Measurements from ENCODE around the gene BBLN.
A peak's percentile ranks its signal among the peaks of the same experiment; 100 is the strongest.

The BBLN gene

DNA sequence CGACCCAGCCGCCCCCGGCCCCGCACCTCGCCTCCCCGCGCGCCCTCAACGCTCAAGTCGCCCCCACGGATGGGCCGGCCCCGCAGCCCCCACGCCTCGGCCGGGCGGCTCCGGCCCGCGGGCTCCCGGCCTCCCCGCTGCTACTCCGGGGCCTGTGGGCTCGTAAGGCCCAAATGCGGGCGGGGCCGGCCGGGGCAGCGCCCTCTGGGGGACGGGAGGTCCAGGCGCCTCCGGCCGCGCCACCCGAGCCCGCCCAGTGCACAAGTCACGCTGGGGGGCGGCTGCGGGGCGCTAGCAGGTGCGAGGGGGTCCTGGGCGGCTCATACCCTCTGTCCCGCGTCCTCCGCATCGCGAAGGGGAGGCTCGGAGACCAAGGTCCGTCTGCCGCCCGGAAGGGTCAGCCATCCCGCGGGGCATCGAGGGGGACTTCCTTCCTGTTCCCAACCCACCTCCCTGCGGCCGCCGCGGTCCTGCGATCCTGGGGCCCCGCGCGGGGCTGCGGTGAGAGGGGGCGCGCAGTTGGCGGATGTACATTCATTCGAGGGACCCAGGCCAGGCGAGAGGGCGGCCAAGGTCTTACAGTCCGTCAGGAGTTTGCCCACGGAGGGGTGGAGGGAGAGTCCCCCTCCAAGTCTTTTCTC, 31.5 kb downstream of the BBLN start, which contains the start of gene CIZ1:
CIZ1 (minus strand) TSS at position 167 of the 641 bp plus-strand sequence. CDS start 715 bp downstream, outside the sequence.
- DNase-seq, result peak; percentile 46 to 78 (median 58)

DNA sequence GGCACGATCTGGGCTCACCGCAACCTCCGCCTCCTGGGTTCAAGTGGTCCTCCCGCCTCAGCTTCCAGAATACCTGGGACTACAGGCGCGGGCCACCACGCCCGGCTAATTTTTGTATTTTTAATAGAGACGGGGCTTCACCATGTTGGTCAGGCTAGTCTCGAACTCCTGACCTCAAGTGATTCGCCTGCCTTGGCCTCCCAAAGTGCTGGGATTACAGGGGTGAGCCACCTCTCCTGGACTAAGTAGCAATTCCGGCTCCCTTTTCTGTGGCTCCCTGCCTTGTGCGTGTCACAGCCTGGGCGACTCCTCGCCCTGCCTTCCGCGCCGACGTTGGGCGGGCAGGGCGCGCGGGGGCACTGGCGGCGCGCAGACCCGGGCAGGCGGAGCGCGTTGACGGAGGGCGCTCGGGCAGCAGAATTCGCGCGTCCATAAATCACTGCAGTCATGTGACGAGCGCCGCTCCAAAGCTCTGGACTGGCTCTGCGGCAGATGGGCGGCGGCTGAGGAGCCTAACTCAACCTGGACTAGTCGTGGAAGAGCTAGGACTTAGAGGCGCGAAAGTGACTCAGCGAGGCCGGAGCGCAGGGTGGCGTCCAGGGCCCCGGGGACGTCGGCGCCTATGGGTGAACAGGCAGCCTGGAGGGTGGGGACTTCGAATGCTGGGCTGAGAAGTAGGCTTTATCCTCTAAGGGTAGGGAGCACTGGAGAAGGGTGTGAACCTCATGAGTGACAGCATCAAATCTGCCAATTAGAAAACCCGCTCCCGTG, 32.7 kb downstream of the BBLN start:
- peak in 2 of 5 donors; percentile 23 to 47 for DNase-seq

DNA sequence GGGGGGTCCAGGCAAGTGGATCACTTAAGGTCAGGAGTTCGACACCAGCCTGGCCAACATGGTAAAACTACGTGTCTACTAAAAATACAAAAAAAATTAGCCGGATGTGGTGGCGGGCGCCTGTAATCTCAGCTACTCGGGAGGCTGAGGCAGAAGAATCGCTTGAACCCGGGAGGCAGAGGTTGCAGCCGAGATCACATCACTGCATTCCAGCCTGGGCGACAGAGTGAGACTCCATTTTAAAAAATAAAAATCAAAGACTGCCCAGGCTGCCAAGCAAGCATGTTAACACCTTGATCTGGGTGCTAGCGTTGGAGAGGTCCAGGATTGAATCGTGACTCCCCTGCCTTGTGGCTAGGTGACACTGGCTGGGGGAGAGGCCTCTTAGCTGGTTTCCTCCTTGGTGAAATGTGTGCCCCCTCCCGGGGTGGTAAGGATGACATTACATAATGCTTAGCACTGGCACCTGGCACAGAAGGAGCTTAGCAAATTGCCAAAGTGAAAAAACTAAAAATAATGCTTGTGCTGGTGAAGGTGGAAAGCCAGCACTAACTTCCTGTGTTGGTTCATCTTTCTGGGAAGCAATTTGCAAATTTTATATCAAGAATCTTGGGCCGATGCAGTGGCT, 33.5 kb downstream of the BBLN start:
- no peak for DNase-seq

DNA sequence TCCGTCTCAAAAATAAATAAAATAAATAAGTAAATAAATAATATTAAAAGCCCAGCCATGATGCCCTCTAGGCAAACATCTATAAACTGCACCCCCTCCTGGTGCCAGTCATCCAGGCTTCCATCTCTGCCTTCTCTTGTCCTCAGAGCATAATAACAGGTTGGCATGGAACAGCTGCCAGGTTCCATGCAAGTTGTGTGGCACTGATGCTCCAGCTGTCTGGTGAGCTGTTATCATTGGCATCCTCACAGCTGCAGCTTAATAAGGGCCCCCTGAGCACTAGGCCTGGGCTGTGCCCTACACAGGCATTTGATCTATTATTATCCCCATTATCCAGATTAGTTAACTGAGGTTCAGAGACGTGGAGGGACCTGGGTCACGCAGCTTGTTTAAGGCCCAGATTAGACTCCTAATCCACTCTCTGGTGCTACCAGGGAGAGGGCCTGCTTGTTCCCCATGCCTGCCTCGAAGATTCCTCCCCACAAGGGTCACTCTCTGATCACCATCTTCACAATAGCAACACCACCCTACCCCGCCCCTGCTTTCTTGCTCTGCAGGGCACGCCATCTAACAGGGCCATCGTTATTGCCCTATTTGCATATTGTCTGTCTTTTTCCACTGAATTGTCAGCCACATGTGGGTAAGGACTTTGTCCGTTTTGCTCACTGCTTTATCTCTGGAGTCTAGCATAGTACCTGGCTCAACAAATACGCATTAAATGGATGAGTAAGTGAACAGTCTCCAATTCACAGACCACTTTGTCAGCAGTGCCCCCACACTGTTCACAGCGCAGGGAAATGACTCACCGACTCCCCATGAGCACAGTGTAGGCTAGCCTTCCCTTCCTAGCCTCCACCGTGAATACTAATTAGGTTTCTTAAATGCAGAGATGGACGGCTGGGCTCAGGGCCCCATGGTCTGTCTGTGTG, 41.6 kb downstream of the BBLN start:
- DNase-seq, result no peak

DNA sequence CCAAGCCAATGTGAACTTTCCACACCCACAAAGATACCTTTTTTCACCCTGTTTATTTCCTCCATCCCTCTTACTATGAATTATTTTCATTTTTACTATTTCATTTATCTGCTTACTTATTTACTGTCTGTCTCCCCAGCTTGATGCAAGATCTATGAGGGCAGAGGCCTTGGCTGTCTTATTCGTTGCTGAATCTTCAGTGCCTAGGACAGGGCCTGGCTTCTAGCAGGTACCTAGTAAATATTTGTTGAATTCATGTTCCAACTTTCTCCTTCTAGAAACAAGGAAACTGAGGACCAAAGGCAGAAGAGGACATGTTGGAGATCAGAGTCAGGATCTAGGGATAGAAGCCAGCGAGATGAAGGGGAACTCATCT, 42.6 kb downstream of the BBLN start:
- DNase-seq, result no peak

DNA sequence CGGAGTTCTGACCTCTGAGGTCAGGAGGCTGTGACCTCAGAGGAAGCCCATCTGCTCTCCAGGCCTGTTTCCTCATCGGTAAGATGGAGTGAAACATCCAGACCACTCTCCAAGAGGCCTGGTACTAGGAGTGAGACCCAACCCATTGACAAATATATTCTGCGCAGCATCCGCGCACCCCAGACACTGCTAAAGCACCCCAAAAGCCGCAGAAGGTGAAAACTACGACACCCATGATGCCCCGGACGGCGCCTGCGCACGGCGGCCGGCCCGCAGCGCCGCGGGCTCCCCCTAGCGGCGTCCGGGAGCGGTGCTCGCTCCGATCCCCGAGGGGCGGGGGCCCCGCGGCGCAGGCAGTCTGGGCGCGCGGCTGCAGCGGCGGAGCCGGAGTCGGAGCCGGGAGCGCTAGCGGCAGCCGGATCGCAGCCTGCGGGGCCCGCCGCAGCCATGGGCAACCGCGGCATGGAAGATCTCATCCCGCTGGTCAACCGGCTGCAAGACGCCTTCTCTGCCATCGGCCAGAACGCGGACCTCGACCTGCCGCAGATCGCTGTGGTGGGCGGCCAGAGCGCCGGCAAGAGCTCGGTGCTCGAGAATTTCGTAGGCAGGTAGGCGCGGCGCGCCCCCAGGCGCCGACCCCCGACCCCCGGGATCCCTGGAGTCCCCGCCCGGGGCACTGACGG, 43.1 kb downstream of the BBLN start, which contains the start of gene DNM1:
DNM1 (plus strand) TSS at position 356 of the 683 bp plus-strand sequence; CDS start at position 448, 92 bp downstream.
- peak; percentile 54 to 79 (median 56) for DNase-seq

DNA sequence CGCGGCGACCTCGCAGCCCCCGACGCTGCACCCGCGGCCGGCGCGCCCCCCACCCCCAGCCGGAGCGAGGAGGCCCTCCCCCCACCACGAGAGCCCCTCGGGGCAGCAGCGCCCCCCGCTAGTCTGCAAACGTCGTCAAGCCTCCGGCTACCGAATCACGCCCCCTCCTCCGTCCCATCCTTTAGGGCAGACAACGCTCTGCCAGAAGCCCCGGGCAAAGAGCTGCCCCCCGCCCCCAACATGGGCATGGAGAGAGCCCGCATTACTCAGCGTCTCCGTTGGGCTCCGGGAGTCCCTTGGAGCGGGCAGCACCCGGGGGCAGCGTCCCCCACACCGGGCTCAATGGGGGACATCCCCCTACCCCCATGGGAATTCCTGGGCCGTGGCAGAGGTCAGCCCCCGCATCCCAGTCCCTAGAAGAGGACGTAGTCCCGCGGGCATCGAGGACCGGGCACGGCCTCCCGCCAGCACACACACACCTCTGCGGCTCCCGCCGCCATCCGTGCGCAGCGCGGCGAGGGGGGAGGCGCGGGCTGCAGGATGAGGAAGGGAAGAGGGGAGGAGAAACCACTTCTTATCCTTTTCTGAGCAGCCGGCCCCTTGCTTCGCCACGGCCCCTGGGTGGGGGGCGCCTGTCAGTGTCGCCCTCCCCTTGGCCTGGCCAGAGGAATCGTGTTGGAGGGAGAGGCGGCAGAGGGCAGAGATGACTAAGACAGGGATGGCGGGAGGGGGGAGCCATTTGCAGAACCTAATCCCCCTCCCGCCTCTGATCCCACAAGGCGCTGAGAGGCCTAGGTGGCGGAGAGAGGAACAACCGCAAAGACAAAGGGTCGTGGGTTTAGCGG, 43.9 kb downstream of the BBLN start:
- DNase-seq, result no peak

DNA sequence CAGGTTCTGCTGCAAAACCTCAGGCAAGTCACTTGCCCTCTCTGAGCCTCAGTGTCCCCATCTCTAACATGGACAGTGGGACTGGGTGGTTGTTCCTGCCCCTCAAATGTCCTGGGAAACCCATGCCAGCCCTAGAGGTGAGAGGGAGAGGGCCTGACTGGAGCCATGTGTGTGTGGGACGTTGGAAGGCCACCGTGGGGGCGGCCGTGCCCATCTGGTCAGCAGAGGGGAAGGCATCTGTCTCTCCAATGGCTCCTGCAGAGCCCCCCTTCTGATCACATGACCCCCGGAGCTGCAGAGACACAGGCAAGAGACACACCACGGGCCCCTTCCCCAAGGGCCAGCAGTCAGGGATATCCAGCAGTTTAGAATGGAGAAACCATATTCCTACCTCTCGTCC, 44.8 kb downstream of the BBLN start:
- no peak for DNase-seq

DNA sequence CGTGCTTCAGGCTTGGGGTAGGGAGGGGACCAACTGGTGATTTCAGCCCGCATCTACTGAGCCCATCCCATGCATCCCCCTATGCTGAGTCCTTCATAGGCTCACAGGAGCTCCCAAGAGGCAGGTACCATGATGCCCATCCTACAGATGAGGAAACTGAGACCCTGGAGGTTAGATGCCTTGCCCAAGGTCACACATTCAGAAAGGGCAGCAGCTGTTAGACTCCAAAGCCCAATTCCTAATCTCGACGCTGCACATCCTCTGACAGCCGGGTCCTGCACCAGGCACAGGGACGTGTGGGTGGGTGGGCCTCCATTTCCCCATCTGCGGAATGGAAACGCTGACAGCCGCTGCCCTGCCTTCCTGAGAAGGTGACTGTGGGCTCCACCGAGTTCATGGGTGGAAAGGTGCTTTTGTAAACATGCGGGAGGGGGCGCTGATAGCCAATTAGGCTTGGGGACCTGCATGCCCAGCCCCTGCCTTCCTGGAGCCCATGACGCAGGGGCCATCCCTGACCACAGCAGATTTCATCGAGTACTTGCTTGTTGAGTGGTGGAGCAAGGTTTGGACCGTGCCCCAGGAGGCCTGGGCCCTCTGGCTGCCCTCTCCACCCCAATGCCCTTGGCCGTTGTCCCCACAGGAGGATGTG, 45.4 kb downstream of the BBLN start:
- no peak for DNase-seq

DNA sequence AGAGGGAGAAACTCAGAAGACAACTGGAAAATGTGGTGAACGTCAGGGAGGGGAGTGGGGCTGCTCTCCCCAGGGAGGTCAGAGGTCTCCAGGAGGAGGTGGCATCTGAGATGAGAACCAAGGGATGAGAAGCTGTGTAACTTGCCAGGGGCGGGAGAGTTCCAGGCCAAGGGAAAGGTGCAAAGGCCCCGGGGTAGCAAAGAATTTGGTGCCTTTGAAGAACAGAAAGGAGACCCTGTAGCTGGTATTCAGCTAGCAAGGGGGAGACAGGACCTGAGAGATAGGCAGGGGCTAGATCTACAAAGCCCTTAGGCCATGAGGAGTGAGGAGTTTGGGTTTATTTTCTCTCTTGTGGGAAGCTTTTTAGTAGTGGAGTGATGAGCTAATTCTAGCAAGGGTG, 46.4 kb downstream of the BBLN start:
- DNase-seq, result no peak

DNA sequence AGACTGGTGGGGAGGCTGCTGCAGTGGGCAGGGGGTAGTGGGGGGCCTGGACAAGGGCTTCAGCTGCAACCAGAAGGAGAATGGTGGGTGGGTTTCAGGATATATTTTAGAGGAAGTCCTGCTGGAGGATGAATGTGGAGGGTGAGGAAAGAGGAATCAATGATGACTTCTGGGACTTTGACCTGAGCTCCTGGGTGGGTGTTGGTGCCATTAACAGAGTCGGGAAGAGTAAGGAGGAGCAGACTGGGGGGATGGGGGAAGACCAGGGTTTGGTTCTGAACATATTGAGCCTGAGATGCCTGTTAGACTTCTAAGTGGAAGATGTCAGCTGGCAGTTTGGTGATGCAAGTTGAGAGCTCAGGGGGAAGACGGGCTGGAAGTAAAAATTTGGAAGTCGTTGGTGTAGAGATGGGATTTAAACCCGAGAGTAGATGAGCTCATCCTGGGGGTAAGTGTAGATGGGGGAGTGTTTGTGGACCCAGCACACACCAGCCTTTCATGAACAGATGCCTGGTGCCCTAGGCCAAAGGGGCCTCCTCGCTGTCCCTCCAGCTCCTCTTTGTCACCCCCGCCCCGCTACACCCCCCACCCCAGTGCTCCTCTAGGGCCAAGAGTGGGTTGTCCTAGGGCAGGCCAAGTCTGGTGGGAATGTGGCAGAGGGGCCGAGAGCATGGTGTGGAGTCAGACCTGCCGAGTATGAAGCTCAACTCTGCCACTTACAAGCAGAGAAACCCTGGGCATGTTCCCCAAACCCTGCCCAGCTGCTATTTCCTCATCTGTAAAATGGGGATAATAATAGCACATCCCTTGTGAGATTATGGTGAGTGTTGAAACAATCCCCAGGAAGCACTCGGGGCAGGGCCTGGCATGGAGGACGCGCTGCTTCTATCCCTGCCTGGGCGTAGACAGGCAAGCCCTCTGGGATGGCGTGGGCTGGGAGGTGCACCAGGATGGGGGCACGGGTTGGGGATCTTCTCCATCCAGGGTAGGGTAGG, 47.1 kb downstream of the BBLN start:
- no peak for DNase-seq

DNA sequence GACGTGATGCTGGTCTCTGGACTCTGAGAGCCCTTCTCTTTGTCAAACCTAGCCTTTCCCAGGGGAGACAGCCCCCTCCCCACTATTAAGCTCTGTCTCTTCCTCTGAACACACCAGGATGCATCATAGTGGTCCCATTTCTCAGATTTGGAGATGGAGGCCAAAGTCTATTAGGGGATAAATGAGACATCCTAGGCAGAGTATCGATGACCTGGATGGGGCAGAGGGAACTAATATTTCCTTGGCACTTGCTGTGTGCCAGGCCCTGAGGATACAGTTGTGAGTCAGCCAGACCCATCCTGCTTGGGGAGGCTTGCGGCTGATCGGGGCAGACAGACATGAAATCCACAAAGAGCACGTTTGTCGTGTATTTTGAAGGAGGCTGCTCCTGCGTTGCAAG, 48.3 kb downstream of the BBLN start:
- no peak for DNase-seq

DNA sequence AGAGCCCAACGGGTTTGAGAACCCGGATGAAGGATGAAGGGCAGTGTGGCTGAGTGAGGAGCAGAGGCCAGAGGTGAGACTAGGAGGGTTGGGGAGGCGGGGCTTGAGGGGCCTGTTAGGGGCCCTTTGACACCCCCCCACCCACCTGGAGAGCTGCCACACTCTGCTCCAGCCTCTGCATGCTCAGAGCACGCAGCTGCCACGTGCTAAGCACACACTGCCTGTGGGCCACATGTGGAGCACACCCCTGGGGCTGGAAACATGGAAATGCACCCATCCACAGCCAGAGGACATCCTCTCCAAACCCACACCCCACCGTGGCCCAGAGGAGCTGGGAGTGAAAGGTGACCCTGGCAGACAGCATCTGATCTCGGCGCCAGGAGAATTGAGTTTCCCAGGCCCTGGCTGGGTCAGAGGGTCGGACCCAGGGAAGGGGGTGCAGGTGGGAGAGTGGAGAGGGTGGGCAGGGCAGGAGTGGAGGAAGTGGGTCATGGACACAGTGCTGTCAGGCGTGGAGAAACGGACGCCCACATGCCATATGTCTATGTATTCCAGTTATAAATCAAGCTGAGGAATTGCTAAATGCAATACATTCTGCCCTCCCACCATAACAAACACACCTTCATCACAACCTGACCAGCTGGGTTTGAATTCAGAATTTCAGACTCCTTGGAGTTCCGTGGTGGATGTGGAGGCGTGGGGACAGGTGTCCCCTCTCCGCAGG, 49.0 kb downstream of the BBLN start:
- no peak for DNase-seq

DNA sequence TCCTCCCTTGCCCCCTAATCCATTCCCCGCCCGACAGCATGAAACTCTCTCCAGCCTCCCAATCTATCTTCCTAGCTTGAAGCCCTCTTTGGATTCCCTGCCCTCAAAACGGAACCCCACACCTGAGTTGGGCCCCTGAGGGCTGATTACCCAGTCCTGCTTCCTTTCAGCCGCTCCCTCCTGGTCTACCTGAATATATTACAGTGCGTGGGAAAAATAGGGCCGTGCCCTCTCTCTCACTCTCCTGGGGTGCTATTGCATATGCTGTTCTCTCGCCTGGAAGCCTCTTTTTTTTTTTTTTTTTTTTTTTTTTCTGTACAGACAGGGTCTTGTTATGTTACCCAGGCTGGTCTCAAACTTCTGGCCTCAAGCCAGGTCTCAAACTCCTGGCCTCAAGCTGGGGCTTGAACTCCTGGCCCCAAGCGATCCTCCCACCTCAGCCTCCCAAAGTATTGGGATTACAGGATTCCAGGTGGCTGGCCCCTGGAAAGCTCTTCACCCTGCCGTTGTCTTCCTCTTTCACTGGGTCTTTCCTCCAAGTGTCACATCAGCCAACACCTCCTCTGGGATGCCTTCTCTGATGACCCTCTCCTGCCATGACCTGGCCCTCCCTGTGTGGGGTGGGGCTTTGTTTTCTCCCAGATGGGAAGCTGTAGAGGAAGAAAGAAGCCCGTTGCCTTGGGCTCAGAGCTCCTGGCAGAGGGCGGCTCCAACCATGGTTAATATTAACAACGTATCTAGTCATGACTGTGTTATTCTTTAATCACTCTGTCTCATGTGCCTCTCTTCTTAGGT, 51.3 kb downstream of the BBLN start:
- no peak for DNase-seq

DNA sequence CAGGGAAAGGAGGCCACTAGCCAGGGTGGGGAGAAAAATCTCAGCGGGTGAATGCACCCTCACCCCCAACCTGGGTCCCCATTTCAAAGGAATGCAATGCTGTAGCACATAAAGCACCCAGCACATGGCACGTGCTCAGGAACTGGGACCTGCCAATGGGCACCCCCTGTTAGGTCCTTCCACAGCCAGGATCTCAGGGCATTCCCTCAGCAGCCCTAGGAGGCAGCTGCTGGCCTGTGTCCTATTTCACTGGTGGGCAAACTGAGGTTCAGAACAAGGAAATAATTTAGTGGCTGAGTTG, 51.9 kb downstream of the BBLN start:
- DNase-seq, result no peak

All from T-helper 1 cell (primary cell).